GM23338 (cell line): ENCODE measurements around the gene MCU. TPM values are rescaled to one million over a fixed set of nuclear protein-coding genes. Genes with fewer than 3 reads are reported as not detected.

Source experiments
- ATAC-seq: fragments of 200-7000 bp; cut with Tn5 transposase; 3 replicates; pipeline ENCODE4 v1.9.1; 2020
- DNase-seq: peaks from one replicate; pipeline ENCODE4 v3.0.0-alpha.2; 2015; ENCODE audit warnings: low spot score
- H2AFZ ChIP-seq: fragments of 200-600 bp; sonication (generic); 2 replicates; pipeline ENCODE4 v1.8.0; 2016; ENCODE audit warnings: antibody characterized with exemption, mild to moderate bottlenecking, moderate library complexity
- H3F3A ChIP-seq: fragments of 200-600 bp; sonication (generic); replicated peaks from 2 replicates; pipeline ENCODE4 v1.8.0; 2017; ENCODE audit warnings: antibody characterized with exemption, mixed run types, low read depth
- H3K27ac ChIP-seq: fragments of 200-600 bp; sonication (generic); 2 replicates; pipeline ENCODE4 v1.6.1; 2016; ENCODE audit warnings: low read depth
- H3K27me3 ChIP-seq: fragments of 200-600 bp; sonication (generic); 2 replicates; pipeline ENCODE4 v1.8.0; 2016; ENCODE audit warnings: mild to moderate bottlenecking, mixed run types, moderate library complexity; ENCODE audit not compliant: insufficient read depth
- H3K36me3 ChIP-seq: fragments of 200-600 bp; sonication (generic); 2 replicates; pipeline ENCODE4 v1.8.0; 2016; ENCODE audit warnings: mild to moderate bottlenecking; ENCODE audit not compliant: insufficient read depth
- H3K4me1 ChIP-seq: fragments of 200-600 bp; sonication (generic); 2 replicates; pipeline ENCODE4 v1.8.0; 2016; ENCODE audit warnings: mild to moderate bottlenecking, moderate library complexity; ENCODE audit not compliant: insufficient read depth
- H3K4me2 ChIP-seq: fragments of 200-600 bp; sonication (generic); 2 replicates; pipeline ENCODE4 v1.7.1; 2017; ENCODE audit warnings: mixed run types
- H3K4me3 ChIP-seq: fragments of 200-600 bp; sonication (generic); 2 replicates; pipeline ENCODE4 v1.6.1; 2016; ENCODE audit warnings: mixed run types
- H3K79me2 ChIP-seq: fragments of 200-600 bp; sonication (generic); replicated peaks from 2 replicates; pipeline ENCODE4 v1.8.0; 2017; ENCODE audit warnings: mild to moderate bottlenecking; ENCODE audit not compliant: insufficient read depth
- H3K9me2 ChIP-seq: fragments of 200-600 bp; sonication (generic); 2 replicates; pipeline ENCODE4 v1.8.0; 2017; ENCODE audit not compliant: insufficient read depth
- H4K20me1 ChIP-seq: fragments of 200-600 bp; sonication (generic); replicated peaks from 2 replicates; pipeline ENCODE4 v1.8.0; 2017; ENCODE audit warnings: mild to moderate bottlenecking; ENCODE audit not compliant: insufficient read depth
- H3K27ac Mint-ChIP-seq: 2 replicates; pipeline ENCODE4 v1.8.0; 2020; ENCODE audit warnings: inconsistent platforms, mild to moderate bottlenecking, moderate library complexity, mixed read lengths
- H3K27me3 Mint-ChIP-seq: 3 replicates; pipeline ENCODE4 v1.8.0; 2022; ENCODE audit warnings: low read depth, mild to moderate bottlenecking, moderate library complexity, mixed read lengths, inconsistent platforms; ENCODE audit not compliant: insufficient read depth, poor library complexity
- H3K36me3 Mint-ChIP-seq: 3 replicates; pipeline ENCODE4 v1.8.0; 2021; ENCODE audit warnings: low read depth, mild to moderate bottlenecking, inconsistent platforms, moderate library complexity, mixed read lengths
- H3K4me1 Mint-ChIP-seq: 3 replicates; pipeline ENCODE4 v1.8.0; 2020; ENCODE audit warnings: mild to moderate bottlenecking, inconsistent platforms, mixed read lengths
- H3K4me3 Mint-ChIP-seq: 3 replicates; pipeline ENCODE4 v1.8.0; 2021; ENCODE audit warnings: moderate library complexity, mild to moderate bottlenecking, inconsistent platforms, mixed read lengths
- H3K9me3 Mint-ChIP-seq: 3 replicates; pipeline ENCODE4 v1.8.0; 2020; ENCODE audit warnings: moderate library complexity, mild to moderate bottlenecking, inconsistent platforms, mixed read lengths
- CREB1 ChIP-seq: fragments of 250-450 bp; sonication (Bioruptor Pico); IDR thresholded peaks from 2 replicates; pipeline ENCODE4 v1.5.0; 2020; ENCODE audit warnings: low read depth, mild to moderate bottlenecking, moderate library complexity
- CTCF ChIP-seq, 2 experiments: fragments of 200-600 bp in 1 of 2; sonication (generic) in 1 of 2; conservative IDR thresholded peaks; 2 replicates each; pipeline versions ENCODE4 v1.5.1 to v1.6.1; 2016 to 2017; ENCODE audit warnings: antibody characterized with exemption in 2 of 2, low read depth in 2 of 2, mild to moderate bottlenecking in 2 of 2, moderate library complexity in 1 of 2
- EZH2 ChIP-seq: fragments of 200-600 bp; sonication (generic); IDR thresholded peaks from one replicate; pipeline ENCODE4 v1.8.0; 2017; ENCODE audit warnings: antibody characterized with exemption, mild to moderate bottlenecking, low read depth; ENCODE audit not compliant: unreplicated experiment
- EZH2phosphoT487 ChIP-seq: fragments of 200-600 bp; sonication (generic); IDR thresholded peaks from one replicate; pipeline ENCODE4 v1.8.1; 2018; ENCODE audit warnings: antibody characterized with exemption; ENCODE audit not compliant: unreplicated experiment
- NANOG ChIP-seq: IDR thresholded peaks from 2 replicates; pipeline ENCODE4 v1.6.1; 2016; ENCODE audit warnings: antibody characterized with exemption, borderline replicate concordance
- POLR2AphosphoS5 ChIP-seq: IDR thresholded peaks from 2 replicates; pipeline ENCODE4 v1.6.1; 2016; ENCODE audit warnings: antibody characterized with exemption, low read depth
- STAT1 ChIP-seq: IDR thresholded peaks from one replicate; pipeline ENCODE4 v1.6.1; 2016; ENCODE audit warnings: antibody characterized with exemption; ENCODE audit not compliant: unreplicated experiment
- ZNF331 ChIP-seq: fragments of 250-450 bp; sonication (Bioruptor Pico); IDR thresholded peaks from 2 replicates; pipeline ENCODE4 v1.5.0; 2020; ENCODE audit warnings: low read depth, mild to moderate bottlenecking, moderate library complexity
- ZNF462 ChIP-seq: fragments of 250-450 bp; sonication (Bioruptor Pico); IDR thresholded peaks from 2 replicates; pipeline ENCODE4 v1.5.0; 2020; ENCODE audit warnings: mild to moderate bottlenecking, moderate library complexity
- polyA plus RNA-seq: library from polyadenylated mRNA; unstranded; fragments of >200 nt; fragmentation: Nextera tagmentation; extraction: Ambion mirVana; gene quantifications from 2 replicates; pipeline ENCODE4 v1.2.1, GENCODE V29; 2016
- total RNA-seq: library from RNA; depleted of rRNA; stranded (reverse); fragments of >200 nt; shearing (Covaris generic); gene quantifications from 2 replicates; pipeline ENCODE4 v1.2.3, GENCODE V29; 2014

Gene MCU
- total and polyA plus RNA-seq, 2 experiments from 2014 or later: 41.8 to 68.2 TPM

DNA sequence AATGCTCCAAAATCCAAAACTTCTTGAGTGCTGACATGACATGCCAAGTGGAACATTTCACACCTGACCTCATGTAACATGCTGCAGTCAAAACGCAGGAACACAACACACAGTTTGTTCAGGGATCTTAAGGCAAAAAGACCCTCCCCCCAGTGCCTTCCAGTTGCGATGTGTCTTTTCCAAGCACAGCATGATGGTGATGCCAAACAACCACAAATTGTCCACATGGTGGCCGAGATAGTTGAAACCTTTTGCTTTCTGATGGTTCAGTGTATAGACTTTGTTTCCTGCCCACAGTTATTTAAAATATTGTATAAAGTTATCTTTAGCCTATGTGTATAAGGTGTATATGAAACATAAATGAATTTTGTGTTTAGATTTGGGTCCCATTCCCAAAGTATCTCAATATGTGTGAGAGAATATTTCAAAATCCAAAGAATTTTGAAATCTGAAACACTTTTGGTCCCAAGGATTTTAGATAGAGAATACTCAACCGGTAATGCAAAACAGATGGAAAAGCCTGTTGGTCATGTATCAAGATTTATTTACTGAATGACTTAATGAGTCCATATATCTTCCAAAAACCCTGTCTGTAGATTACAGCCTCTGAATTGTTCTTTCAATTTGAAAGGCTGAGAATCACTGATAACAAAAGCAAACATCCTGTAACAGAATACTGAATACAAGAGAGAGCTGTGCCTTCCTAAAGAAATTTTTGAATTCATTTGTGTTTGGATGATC is 108.2 kb downstream of the MCU start:
- H3K27ac ChIP-seq: no peak overlapping the region
- H3K36me3 Mint-ChIP-seq: no peaks in the 10 kb centered on the region
- H3K4me1 Mint-ChIP-seq: peaks cover 16% of the 10 kb centered on the region
- no peaks in the 10 kb centered on the region for H3K36me3 ChIP-seq
- no peaks in the 10 kb centered on the region for H3K9me3 Mint-ChIP-seq
- H3K27me3 ChIP-seq: no peaks in the 10 kb centered on the region
- ATAC-seq: no peak
- no peak overlapping the region for H3K4me2 ChIP-seq
- H3K27ac Mint-ChIP-seq: 0 out of 2 replicates have a peak overlapping the region, but pooled peaks have one; percentile 16
- peaks cover 40% of the 10 kb centered on the region for H3K79me2 ChIP-seq
- TF ChIP-seq STAT1 (no peak), CTCF (conservative IDR thresholded peaks at IDR 0.05; ENCODE audit: low read depth in 2 of 2) (peak in 1 of 2 experiments; percentile 18; a peak in 1 of 4 replicates)
- H3K4me3 ChIP-seq: no peak overlapping the region
- no peaks in the 10 kb centered on the region for H3F3A ChIP-seq
- H3K9me2 ChIP-seq: no peaks in the 10 kb centered on the region
- H3K4me3 Mint-ChIP-seq: no peak overlapping the region
- no peak overlapping the region for H2AFZ ChIP-seq
- 0 out of 2 replicates have a peak, but pooled peaks cover 6% of the 10 kb centered on the region for H4K20me1 ChIP-seq
- DNase-seq: peak; percentile 33
- peaks cover 13% of the 10 kb centered on the region; the same call in 1 of the 2 replicates for H3K4me1 ChIP-seq
- H3K27me3 Mint-ChIP-seq: no peaks in the 10 kb centered on the region

GRCh38 chr10:72800741-72801092 is 108.8 kb downstream of the MCU start:
- no peaks in the 10 kb centered on the region for H3K36me3 Mint-ChIP-seq
- ATAC-seq: no peak
- no peaks in the 10 kb centered on the region for H3F3A ChIP-seq
- peaks cover 15% of the 10 kb centered on the region for H3K4me1 Mint-ChIP-seq
- H3K4me1 ChIP-seq: peaks cover 13% of the 10 kb centered on the region; the same call in 1 of the 2 replicates
- no peak overlapping the region for H2AFZ ChIP-seq
- H3K27me3 ChIP-seq: no peaks in the 10 kb centered on the region
- H3K27ac ChIP-seq: no peak overlapping the region
- no peaks in the 10 kb centered on the region for H3K36me3 ChIP-seq
- H3K4me2 ChIP-seq: no peak overlapping the region
- no peak overlapping the region for H3K27ac Mint-ChIP-seq
- no peak overlapping the region for H3K4me3 ChIP-seq
- H3K9me2 ChIP-seq: no peaks in the 10 kb centered on the region
- H3K27me3 Mint-ChIP-seq: no peaks in the 10 kb centered on the region
- peaks cover 36% of the 10 kb centered on the region for H3K79me2 ChIP-seq
- no peaks in the 10 kb centered on the region for H3K9me3 Mint-ChIP-seq
- DNase-seq: no peak
- no peak overlapping the region for H3K4me3 Mint-ChIP-seq
- H4K20me1 ChIP-seq: 0 out of 2 replicates have a peak, but pooled peaks cover 6% of the 10 kb centered on the region
- TF ChIP-seq CREB1 (no peak), EZH2 (no peak), CTCF (conservative IDR thresholded peaks at IDR 0.05; ENCODE audit: low read depth in 2 of 2) (no peak), NANOG (no peak), ZNF462 (CRISPR knock-in tag) (no peak), STAT1 (no peak), ZNF331 (CRISPR knock-in tag) (no peak), POLR2AphosphoS5 (no peak), EZH2phosphoT487 (no peak)
